ENCODE measurements around the gene ADD1.
"Not testable (repeated sequence)": the region's sequence is repeated elsewhere in the genome, so short reads cannot be mapped to it uniquely, and the experiment has no call there.

Gene ADD1

GRCh38 chr4:2943364-2944090, 99.9 kb downstream of the ADD1 start:
- H3K4me3 ChIP-seq (replicated peaks; ENCODE audit: low read depth, low read length): no peak overlapping the region
- DNase-seq (ENCODE audit: low read depth): no peak
- TF ChIP-seq CTCF (IDR thresholded peaks at IDR 0.05; ENCODE audit: low read length, missing control alignments): no peak

- no peak for TF ChIP-seq CTCF (IDR thresholded peaks at IDR 0.05; ENCODE audit: low read length, missing control alignments)
- no peak for DNase-seq (ENCODE audit: low read depth)
- H3K4me3 ChIP-seq (replicated peaks; ENCODE audit: low read depth, low read length): no peak overlapping the region
These were observed 100.4 kb downstream of the ADD1 start for GRCh38 chr4:2944091-2944482.

GRCh38 chr4:2944586-2945526, 101.2 kb downstream of the ADD1 start:
- H3K4me3 ChIP-seq (replicated peaks; ENCODE audit: low read depth, low read length): no peak overlapping the region
- no peak for DNase-seq (ENCODE audit: low read depth)
- no peak for TF ChIP-seq CTCF (IDR thresholded peaks at IDR 0.05; ENCODE audit: low read length, missing control alignments)

- DNase-seq (ENCODE audit: low read depth); H3K4me3 ChIP-seq (replicated peaks; ENCODE audit: low read depth, low read length): not testable (repeated sequence)
These were observed 102.3 kb downstream of the ADD1 start for GRCh38 chr4:2945619-2946604.

GRCh38 chr4:2946812-2947600, 103.4 kb downstream of the ADD1 start:
- no peak overlapping the region for H3K4me3 ChIP-seq (replicated peaks; ENCODE audit: low read depth, low read length)
- DNase-seq (ENCODE audit: low read depth): no peak
- TF ChIP-seq CTCF (IDR thresholded peaks at IDR 0.05; ENCODE audit: low read length, missing control alignments): no peak

GRCh38 chr4:2947926-2948325, 104.3 kb downstream of the ADD1 start:
- TF ChIP-seq CTCF (IDR thresholded peaks at IDR 0.05; ENCODE audit: low read length, missing control alignments): no peak
- H3K4me3 ChIP-seq (replicated peaks; ENCODE audit: low read depth, low read length): no peak overlapping the region
- DNase-seq (ENCODE audit: low read depth): no peak

All from fibroblast of pulmonary artery (primary cell).